Osteoblast (primary cell): ENCODE results near the gene SFT2D2. TPM values are rescaled to one million over a fixed set of nuclear protein-coding genes. Genes with fewer than 3 reads are reported as not detected.
A peak's percentile ranks its signal among the peaks of the same experiment; 100 is the strongest.

Experiments
- DNase-seq: peaks from one replicate; pipeline ENCODE4 v3.0.0; 2011; ENCODE audit warnings: low spot score, mixed read lengths; ENCODE audit not compliant: insufficient read length; ENCODE audit errors: missing footprints
- H2AFZ ChIP-seq: 2 replicates; pipeline ENCODE4 v1.6.0; 2011; ENCODE audit warnings: mild to moderate bottlenecking, low read length
- H3K27ac ChIP-seq: 2 replicates; pipeline ENCODE4 v1.5.1; 2011; ENCODE audit warnings: mild to moderate bottlenecking, low read depth, low read length, moderate library complexity
- H3K27me3 ChIP-seq: 2 replicates; pipeline ENCODE4 v1.6.0; 2012; ENCODE audit warnings: mild to moderate bottlenecking, control low read depth, inconsistent platforms, low read length, moderate library complexity; ENCODE audit not compliant: insufficient read depth
- H3K36me3 ChIP-seq: 2 replicates; pipeline ENCODE4 v1.5.1; 2011; ENCODE audit warnings: mild to moderate bottlenecking, low read length, control low read depth, moderate library complexity; ENCODE audit not compliant: insufficient read depth
- H3K4me1 ChIP-seq: 2 replicates; pipeline ENCODE4 v1.5.1; 2011; ENCODE audit warnings: mild to moderate bottlenecking, low read length, control low read depth, moderate library complexity; ENCODE audit not compliant: insufficient read depth
- H3K4me2 ChIP-seq: 2 replicates; pipeline ENCODE4 v1.6.0; 2011; ENCODE audit warnings: mild to moderate bottlenecking, low read length; ENCODE audit not compliant: insufficient read depth
- H3K4me3 ChIP-seq: fragments of 200-600 bp; sonication (generic); 3 replicates; pipeline ENCODE4 v1.5.1; 2012; ENCODE audit warnings: mild to moderate bottlenecking, low read length, inconsistent platforms; ENCODE audit not compliant: insufficient read depth
- H3K79me2 ChIP-seq: 2 replicates; pipeline ENCODE4 v1.6.0; 2012; ENCODE audit warnings: mild to moderate bottlenecking, low read length, control low read depth, inconsistent platforms; ENCODE audit not compliant: insufficient read depth
- H3K9me3 ChIP-seq: 2 replicates; pipeline ENCODE4 v1.5.1; 2011; ENCODE audit warnings: low read depth, low read length, control low read depth
- H4K20me1 ChIP-seq: 2 replicates; pipeline ENCODE4 v1.6.0; 2012; ENCODE audit warnings: mild to moderate bottlenecking, low read length, control low read depth; ENCODE audit not compliant: insufficient read depth
- total RNA-seq: library from RNA; depleted of rRNA; stranded (reverse); fragments of >200 nt; gene quantifications from 2 replicates; pipeline ENCODE4 v1.2.3, GENCODE V29; 2012
- TF ChIP-seq, protein P1 (sequence below): IDR thresholded peaks from 2 replicates; pipeline ENCODE4 v1.5.1; 2011; ENCODE audit warnings: mild to moderate bottlenecking, low read depth, low read length, moderate library complexity; ENCODE audit errors: extremely low read depth

The SFT2D2 gene
- total RNA-seq, 1 donor, result 60.8 TPM

DNA sequence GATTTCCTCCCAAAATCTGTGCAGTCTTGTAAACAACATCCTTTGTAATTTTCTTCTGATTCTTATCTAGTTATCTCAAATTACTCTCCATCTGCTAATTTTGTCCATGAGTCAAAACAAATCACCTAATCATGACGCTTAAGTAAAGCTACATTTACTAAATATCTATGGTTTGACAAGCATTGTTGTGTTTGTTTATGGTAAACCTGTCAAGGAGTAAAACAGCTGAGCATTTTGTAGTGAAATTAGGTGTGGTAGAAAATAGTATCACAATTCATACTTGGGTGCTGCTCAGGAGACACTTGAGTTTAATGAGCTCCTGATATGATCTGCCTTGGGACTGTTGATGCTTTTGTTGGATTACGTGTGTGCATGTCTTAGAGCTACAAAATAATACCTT lies 35.4 kb upstream of the SFT2D2 start:
- Histone ChIP-seq H4K20me1 (no peaks in the 10 kb centered on the region), H3K36me3 (peaks cover 13% of the 10 kb centered on the region), H3K79me2 (peaks cover 23% of the 10 kb centered on the region), H3K27me3 (no peaks in the 10 kb centered on the region), H3K4me1 (no peaks in the 10 kb centered on the region), H3K4me2 (no peak overlapping the region), H3K4me3 (no peak overlapping the region), H2AFZ (no peak overlapping the region), H3K9me3 (no peaks in the 10 kb centered on the region), H3K27ac (no peak overlapping the region)
- DNase-seq, result no peak
- TF ChIP-seq, protein P1, sequence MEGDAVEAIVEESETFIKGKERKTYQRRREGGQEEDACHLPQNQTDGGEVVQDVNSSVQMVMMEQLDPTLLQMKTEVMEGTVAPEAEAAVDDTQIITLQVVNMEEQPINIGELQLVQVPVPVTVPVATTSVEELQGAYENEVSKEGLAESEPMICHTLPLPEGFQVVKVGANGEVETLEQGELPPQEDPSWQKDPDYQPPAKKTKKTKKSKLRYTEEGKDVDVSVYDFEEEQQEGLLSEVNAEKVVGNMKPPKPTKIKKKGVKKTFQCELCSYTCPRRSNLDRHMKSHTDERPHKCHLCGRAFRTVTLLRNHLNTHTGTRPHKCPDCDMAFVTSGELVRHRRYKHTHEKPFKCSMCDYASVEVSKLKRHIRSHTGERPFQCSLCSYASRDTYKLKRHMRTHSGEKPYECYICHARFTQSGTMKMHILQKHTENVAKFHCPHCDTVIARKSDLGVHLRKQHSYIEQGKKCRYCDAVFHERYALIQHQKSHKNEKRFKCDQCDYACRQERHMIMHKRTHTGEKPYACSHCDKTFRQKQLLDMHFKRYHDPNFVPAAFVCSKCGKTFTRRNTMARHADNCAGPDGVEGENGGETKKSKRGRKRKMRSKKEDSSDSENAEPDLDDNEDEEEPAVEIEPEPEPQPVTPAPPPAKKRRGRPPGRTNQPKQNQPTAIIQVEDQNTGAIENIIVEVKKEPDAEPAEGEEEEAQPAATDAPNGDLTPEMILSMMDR, result no peak

DNA sequence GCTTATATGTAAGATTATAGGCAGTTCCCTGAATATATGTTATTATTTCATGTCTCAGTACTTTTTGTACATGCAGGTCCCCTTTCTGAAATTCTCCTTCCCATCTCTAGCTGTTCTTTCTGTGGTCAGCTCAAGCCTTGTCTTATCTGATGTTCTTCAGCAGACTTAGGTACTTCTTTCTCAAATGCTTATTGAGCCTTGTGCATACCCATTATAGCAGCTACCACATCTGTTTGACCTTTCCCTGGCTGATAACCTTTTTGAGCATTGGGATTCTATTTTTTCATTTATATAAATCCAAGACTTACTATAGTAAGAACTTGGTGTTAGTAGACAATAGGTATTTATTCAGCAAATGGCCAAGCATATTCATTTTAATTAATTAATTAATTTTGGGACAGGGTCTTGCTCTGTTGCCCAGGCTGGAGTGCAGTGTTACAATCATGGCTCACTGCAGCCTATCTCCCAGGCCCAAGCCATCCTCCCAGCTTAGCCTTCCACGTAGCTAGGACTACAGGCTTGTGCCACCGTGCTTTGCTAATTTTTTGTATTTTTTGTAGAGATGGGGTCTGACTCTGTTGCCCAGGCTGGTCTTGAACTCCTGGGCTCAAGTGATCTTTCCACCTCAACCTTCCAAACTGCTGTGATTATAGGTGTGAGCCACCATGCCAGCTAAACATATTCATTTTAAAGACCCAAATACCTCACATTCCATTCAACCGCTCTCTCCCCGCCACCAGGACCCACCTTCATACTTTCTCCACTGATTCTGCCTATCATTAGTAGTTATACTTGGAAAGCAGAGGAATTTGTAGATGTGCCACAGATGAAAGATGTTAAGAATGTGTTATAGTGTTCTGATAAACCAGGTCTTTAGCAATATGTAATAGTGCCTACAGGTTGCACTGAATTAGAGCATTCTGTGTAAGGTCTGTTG lies 30.3 kb upstream of the SFT2D2 start:
- peaks cover under 1% of the 10 kb centered on the region for H3K79me2 ChIP-seq
- H3K9me3 ChIP-seq, result no peaks in the 10 kb centered on the region
- TF ChIP-seq, protein P1, result no peak
- no peak overlapping the region for H2AFZ ChIP-seq
- no peaks in the 10 kb centered on the region for H4K20me1 ChIP-seq
- no peak overlapping the region for H3K4me3 ChIP-seq
- peaks cover 26% of the 10 kb centered on the region for H3K36me3 ChIP-seq
- H3K4me1 ChIP-seq, result no peaks in the 10 kb centered on the region
- H3K4me2 ChIP-seq, result no peak overlapping the region
- no peak overlapping the region for H3K27ac ChIP-seq
- DNase-seq, result peak; percentile 66
- H3K27me3 ChIP-seq, result no peaks in the 10 kb centered on the region

DNA sequence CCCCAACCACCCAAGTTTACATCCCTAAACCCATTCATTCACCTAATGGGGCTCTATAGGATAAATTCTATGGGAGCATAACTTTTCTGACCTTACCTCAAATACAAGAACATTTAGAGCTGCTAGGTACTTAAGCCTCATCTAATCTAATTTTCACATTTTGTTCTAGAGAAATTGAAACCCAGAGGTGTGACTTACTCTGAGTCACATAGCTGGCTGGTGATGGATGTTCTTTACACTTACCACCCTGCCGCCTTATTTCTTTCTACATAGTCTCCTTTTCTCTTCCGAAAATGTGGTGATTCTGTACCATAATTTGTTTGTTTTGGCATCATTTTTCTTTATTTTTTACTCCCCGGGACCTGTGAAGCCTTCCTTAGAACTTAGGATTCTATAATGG lies 26.7 kb upstream of the SFT2D2 start:
- peaks cover 27% of the 10 kb centered on the region for H3K36me3 ChIP-seq
- H3K27ac ChIP-seq, result no peak overlapping the region
- no peak overlapping the region for H3K4me2 ChIP-seq
- no peak overlapping the region for H3K4me3 ChIP-seq
- H3K9me3 ChIP-seq, result no peaks in the 10 kb centered on the region
- no peaks in the 10 kb centered on the region for H4K20me1 ChIP-seq
- H3K79me2 ChIP-seq, result no peaks in the 10 kb centered on the region
- TF ChIP-seq, protein P1, result no peak
- peak; percentile 49 for DNase-seq
- no peak overlapping the region for H2AFZ ChIP-seq
- peaks cover 16% of the 10 kb centered on the region for H3K4me1 ChIP-seq
- H3K27me3 ChIP-seq, result no peaks in the 10 kb centered on the region

DNA sequence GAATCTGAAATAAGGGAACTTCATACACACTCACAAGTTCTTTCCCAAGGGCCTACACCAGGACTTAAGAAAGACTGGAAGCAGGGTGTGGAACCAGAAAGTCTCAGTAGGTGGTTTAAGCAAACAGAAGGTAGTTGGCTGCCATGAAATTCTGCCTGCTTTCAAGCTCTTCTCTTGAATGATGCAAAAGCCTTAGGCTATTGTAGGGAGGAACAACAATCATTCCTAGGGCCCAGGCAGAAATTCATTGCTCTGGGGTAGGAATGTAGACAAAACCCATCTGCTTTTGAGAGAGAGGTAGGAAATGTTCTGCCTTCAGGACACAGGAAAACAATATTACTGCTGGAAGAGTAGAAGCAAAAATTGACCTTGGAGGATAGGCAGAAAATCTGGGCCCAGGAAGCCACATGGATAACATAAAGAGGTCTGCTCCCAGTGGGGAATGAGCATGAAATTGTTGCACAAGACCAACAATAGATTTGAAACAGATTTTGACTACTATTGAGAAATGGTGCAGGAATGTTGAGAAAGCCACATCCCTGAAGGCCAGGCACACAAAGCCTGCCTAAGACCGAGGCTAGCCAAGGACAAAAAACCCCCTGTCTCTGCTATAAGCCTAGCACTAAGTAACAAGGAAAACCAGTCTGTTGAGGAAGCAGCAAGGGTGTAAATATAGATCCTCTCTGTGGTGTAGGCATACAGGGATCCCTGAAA lies 22.7 kb upstream of the SFT2D2 start:
- DNase-seq, result peak; percentile 92
- Histone ChIP-seq H3K4me2 (peak overlapping the region; percentile 14), H3K9me3 (no peaks in the 10 kb centered on the region), H3K27ac (peak overlapping the region; percentile 14), H4K20me1 (no peaks in the 10 kb centered on the region), H3K4me3 (no peak overlapping the region), H3K4me1 (peaks cover 16% of the 10 kb centered on the region), H3K27me3 (no peaks in the 10 kb centered on the region), H3K79me2 (no peaks in the 10 kb centered on the region), H2AFZ (peak overlapping the region; percentile 28), H3K36me3 (peaks cover 11% of the 10 kb centered on the region)
- TF ChIP-seq, protein P1, result no peak
